HFFc6 (cell line): ENCODE results near the gene PSKH1. TPM values are rescaled to one million over a fixed set of nuclear protein-coding genes. Genes with fewer than 3 reads are reported as not detected.

Experiments used
- DNase-seq: peaks from one replicate; pipeline ENCODE4 v3.0.0-alpha.2; 2018
- H3K27ac Mint-ChIP-seq: 2 replicates; pipeline ENCODE4 v1.8.0; 2020; ENCODE audit warnings: mild to moderate bottlenecking, mixed read lengths
- H3K27me3 Mint-ChIP-seq: 2 replicates; pipeline ENCODE4 v1.8.0; 2021; ENCODE audit warnings: mild to moderate bottlenecking, moderate library complexity, mixed read lengths; ENCODE audit not compliant: insufficient read depth
- H3K36me3 Mint-ChIP-seq: 2 replicates; pipeline ENCODE4 v1.8.0; 2021; ENCODE audit warnings: low read depth, mixed read lengths
- H3K4me1 Mint-ChIP-seq: 2 replicates; pipeline ENCODE4 v1.8.0; 2020; ENCODE audit warnings: low read depth, mixed read lengths
- H3K4me3 Mint-ChIP-seq: 2 replicates; pipeline ENCODE4 v1.8.0; 2020; ENCODE audit warnings: mild to moderate bottlenecking, moderate library complexity, mixed read lengths
- H3K9me3 Mint-ChIP-seq: 2 replicates; pipeline ENCODE4 v1.8.0; 2020; ENCODE audit warnings: mild to moderate bottlenecking, mixed read lengths
- total RNA-seq, 6 experiments: library from RNA; stranded (reverse); fragmentation: NEBNext Ultra II Directional; extraction: Animal tissue kit (Norgen Biotek cat#: 25700); gene quantifications; 2 replicates in 1 of 6; 3 replicates in 5 of 6; pipeline ENCODE4 v1.2.3, GENCODE V29; 2021
- TF ChIP-seq, protein P1 (sequence below): fragments of 200-600 bp; sonication (generic); IDR thresholded peaks from 2 replicates; pipeline ENCODE4 v1.5.0; 2021; ENCODE audit warnings: antibody characterized with exemption, mild to moderate bottlenecking

The PSKH1 gene
- total RNA-seq, 6 experiments from 2014 or later: 25.2 to 34.1 (median 29.3) TPM

DNA sequence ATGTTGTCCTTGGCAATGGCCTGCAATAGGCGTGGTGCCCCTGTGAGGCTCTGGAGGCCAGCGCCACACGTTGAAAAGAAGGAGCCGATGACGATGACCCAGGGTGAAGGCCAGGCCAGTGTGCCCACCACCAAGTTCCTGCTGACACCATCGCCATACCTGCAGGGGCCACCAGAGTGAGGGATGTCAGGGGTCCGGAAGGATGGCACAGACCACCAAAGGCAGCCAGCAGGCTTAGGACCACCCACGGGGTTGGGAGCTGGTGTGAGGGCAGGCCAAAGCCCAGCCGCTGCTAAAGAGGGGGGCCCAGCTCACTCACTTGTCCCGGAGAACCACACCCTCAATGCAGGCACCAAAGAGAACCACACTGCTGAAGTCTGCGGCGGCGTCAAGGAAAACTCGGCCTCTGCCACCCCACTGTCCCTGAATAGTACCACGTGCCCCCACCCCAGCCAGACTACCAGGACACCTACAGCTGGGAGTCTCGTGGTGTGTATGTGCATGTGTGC lies 57.3 kb downstream of the PSKH1 start:
- H3K4me1 Mint-ChIP-seq: no peaks in the 10 kb centered on the region
- H3K9me3 Mint-ChIP-seq: no peaks in the 10 kb centered on the region
- H3K4me3 Mint-ChIP-seq: no peak overlapping the region
- no peak for DNase-seq
- no peaks in the 10 kb centered on the region; the same call in 1 of the 2 replicates for H3K27me3 Mint-ChIP-seq
- TF ChIP-seq, protein P1, sequence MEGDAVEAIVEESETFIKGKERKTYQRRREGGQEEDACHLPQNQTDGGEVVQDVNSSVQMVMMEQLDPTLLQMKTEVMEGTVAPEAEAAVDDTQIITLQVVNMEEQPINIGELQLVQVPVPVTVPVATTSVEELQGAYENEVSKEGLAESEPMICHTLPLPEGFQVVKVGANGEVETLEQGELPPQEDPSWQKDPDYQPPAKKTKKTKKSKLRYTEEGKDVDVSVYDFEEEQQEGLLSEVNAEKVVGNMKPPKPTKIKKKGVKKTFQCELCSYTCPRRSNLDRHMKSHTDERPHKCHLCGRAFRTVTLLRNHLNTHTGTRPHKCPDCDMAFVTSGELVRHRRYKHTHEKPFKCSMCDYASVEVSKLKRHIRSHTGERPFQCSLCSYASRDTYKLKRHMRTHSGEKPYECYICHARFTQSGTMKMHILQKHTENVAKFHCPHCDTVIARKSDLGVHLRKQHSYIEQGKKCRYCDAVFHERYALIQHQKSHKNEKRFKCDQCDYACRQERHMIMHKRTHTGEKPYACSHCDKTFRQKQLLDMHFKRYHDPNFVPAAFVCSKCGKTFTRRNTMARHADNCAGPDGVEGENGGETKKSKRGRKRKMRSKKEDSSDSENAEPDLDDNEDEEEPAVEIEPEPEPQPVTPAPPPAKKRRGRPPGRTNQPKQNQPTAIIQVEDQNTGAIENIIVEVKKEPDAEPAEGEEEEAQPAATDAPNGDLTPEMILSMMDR: no peak
- no peak overlapping the region for H3K27ac Mint-ChIP-seq
- peaks cover 25% of the 10 kb centered on the region for H3K36me3 Mint-ChIP-seq

DNA sequence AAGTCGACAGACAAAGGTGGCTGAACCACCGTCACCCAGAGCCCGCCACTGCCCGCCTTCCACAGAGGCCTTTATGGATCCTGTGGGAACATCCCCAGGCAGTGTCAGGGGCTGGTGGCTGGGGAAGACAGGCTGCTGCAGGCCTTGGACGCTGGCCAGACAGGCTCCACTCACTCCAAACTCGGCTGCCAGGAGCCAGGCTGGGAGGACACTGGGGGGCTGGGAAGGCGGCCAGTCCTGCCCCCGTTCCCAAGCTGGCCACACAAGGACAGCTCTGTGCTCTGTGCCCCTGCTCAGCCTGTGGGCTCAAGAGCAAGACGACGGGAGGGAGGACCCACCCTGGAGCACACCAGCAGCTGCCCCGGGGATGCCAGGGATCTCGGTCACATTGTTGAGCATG lies 58.4 kb downstream of the PSKH1 start:
- Mint-ChIP-seq H3K27me3 (no peaks in the 10 kb centered on the region; the same call in 1 of the 2 replicates), H3K36me3 (peaks cover 25% of the 10 kb centered on the region), H3K4me3 (no peak overlapping the region), H3K9me3 (no peaks in the 10 kb centered on the region), H3K4me1 (no peaks in the 10 kb centered on the region), H3K27ac (no peak overlapping the region)
- TF ChIP-seq, protein P1: no peak
- DNase-seq: no peak

DNA sequence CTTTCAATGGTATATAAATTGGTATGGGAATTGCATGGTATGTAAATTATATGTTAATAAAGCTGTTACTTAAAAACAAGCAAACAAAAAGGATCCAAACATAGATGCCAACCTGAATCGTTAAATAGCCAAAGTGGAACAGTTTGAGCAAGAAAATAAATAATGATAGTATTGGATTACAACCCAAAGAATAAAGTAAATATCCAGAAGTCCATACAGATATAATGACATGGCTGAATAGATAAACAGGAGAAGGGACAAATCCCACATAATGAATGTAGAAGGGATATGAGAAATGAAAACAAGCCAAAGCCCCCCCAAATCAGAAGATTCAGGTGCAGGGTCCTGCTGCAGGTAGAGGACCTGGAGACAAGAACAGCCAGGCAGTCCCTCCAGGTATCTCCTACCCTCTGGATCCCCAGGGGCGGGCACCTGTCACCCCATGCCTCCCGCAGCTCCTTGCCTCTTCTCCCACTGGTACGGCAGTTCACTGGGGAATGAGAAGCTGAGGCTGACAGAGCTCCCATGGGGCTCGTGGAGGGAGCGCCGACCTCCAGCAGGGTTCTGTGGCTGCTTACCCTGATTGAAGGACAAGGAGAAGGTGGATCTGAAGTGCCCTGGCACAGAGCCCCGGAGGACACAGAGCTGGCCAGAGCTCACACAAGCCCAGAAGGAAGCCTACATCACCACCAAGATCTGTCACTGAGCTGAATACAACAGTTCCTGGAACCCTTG lies 60.8 kb downstream of the PSKH1 start:
- H3K9me3 Mint-ChIP-seq: no peaks in the 10 kb centered on the region
- DNase-seq: no peak
- no peak overlapping the region for H3K27ac Mint-ChIP-seq
- H3K4me1 Mint-ChIP-seq: peaks cover 2% of the 10 kb centered on the region
- H3K36me3 Mint-ChIP-seq: peaks cover 27% of the 10 kb centered on the region
- H3K4me3 Mint-ChIP-seq: no peak overlapping the region
- H3K27me3 Mint-ChIP-seq: no peaks in the 10 kb centered on the region; the same call in 1 of the 2 replicates
- TF ChIP-seq, protein P1: no peak

DNA sequence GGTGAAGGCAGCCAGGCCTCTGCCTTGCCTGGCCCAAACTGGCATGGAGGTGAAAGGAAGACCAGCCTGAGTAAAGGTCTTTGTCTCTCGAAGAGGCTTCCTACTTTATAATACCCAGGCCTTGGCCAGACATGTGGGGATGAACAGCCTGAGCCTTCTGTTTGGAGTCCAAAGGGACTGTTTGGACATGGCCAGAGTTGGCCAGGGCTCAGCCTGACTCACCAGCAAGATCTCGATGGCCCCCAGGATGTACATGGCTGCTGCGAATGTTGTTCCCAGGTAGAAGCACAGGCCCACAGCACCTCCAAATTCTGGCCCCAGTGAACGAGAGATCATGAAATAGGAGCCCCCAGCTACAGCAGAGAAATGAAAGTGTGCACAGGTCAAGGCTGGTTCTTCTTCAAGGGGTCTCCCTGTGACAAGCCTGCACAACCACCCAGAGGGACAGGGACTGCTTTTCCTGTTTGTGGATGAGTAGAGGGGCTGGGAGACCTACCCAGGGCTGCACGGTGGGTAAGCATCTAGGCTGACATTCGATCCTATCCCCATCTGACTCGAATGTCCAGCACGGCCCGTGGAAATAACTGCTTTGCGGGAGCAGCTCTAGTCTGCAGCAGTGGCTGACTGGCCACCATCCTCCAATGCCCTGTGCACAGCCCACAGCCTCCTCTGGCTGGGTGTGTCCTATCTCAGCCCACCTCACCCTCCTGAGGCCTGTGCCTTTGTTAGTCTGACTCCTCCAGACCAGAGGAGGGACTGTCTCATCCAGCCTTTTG lies 61.6 kb downstream of the PSKH1 start:
- TF ChIP-seq, protein P1: no peak
- no peak for DNase-seq
- H3K36me3 Mint-ChIP-seq: peaks cover 27% of the 10 kb centered on the region

DNA sequence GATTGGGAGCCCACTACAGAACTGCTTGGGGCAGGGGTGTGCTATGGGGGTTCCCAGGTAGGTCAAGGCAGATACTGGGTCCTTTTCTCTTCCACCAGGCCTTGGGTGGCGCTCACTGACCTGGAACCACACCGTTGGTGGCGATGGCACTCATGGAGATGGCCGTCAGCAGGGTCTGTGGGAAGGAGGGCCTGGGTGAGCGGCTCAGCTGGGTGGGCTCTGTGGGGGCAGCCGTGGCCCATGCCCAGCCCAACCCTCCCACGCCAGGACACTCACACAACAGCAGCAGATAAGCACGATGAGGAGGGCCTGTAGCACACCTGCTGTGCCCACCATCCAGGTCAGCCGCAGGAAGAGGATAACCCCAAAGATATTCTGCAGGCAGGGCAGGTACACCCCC lies 64.6 kb downstream of the PSKH1 start:
- H3K9me3 Mint-ChIP-seq: no peaks in the 10 kb centered on the region
- H3K4me3 Mint-ChIP-seq: no peak overlapping the region
- no peaks in the 10 kb centered on the region for H3K27me3 Mint-ChIP-seq
- no peak for DNase-seq
- H3K36me3 Mint-ChIP-seq: peaks cover 37% of the 10 kb centered on the region
- peaks cover 37% of the 10 kb centered on the region for H3K4me1 Mint-ChIP-seq
- TF ChIP-seq, protein P1: no peak
- H3K27ac Mint-ChIP-seq: no peak overlapping the region

More for the DNA sequence above, 61.6 kb downstream of the PSKH1 start:
- H3K9me3 Mint-ChIP-seq: no peaks in the 10 kb centered on the region
- H3K27me3 Mint-ChIP-seq: no peaks in the 10 kb centered on the region; the same call in 1 of the 2 replicates
- H3K4me3 Mint-ChIP-seq: no peak overlapping the region
- peaks cover 10% of the 10 kb centered on the region for H3K4me1 Mint-ChIP-seq
- no peak overlapping the region for H3K27ac Mint-ChIP-seq
